Measurements from ENCODE around the gene SOX13.

The SOX13 gene

DNA sequence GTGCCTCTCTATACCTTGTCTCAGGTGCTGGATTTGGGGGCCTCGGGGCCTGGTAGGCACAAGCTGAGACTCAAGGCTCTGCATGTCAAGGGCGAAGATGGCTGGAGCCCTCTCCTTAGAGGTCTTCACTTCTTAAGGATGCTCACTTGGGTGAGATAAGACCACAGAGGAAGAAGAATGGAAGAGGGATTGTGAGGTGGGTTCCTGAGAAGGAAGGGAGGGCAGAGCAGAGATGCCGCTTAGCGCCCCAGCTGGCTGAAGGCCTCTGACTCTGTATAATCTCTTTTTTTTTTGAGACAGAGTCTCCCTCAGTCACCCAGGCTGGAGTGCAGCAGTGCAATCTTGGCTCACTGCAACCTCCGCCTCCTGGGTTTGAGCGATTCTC, 32.2 kb downstream of the SOX13 start:
- in situ Hi-C loops (cut with HindIII; ENCODE audit: low pct_unique_long_range_greater_than_20kb, low sequenced_read_pairs) = no loop called here
- TF ChIP-seq JUND (IDR thresholded peaks at IDR 0.05; ENCODE audit: low read depth) = no peak
- no peak for DNase-seq (ENCODE audit: low read depth in 1 of 2, low spot score in 1 of 2)

DNA sequence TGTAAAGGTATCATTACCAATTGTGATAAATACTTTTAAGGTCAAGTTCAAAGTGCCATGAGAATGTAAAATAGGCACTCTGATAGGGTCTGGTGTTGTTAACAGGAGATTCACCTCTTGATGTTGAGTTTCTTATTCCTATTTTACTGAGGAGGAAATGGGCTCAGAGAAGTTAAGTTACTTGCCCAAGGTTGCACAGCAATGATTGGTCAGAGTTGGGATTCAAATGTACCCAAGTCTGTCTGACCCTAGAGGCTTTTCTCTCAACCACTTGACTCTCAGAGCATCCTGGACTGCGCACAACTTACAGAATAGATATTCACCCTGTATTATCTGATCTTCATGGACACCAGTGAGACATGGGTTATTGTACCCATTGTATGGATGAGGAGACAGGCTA, 33.9 kb downstream of the SOX13 start:
- in situ Hi-C loops (cut with HindIII; ENCODE audit: low pct_unique_long_range_greater_than_20kb, low sequenced_read_pairs) = no loop called here
- TF ChIP-seq JUND (IDR thresholded peaks at IDR 0.05; ENCODE audit: low read depth) = no peak
- DNase-seq (ENCODE audit: low read depth in 1 of 2, low spot score in 1 of 2) = no peak

DNA sequence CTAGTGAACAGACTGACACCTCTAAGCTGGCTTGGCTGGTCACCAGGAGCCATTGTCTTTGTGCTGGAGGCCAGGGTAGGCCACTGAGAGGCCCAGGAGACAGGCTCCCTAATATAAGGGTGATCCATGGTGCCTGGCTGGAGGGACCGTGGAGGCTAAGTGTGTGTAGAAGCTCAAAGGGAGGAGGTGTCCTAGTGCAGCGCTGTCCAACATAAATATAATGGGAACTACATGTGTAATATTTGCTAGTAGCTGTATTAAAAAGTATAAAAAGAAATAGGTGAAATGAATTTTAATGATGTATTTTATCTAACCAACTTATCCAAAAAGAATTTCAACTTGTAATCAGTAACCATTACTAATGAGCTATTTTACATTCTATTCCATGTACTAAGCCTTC, 35.0 kb downstream of the SOX13 start:
- in situ Hi-C loops (cut with HindIII; ENCODE audit: low pct_unique_long_range_greater_than_20kb, low sequenced_read_pairs) = no loop called here
- no peak for TF ChIP-seq JUND (IDR thresholded peaks at IDR 0.05; ENCODE audit: low read depth)
- no peak for DNase-seq (ENCODE audit: low read depth in 1 of 2, low spot score in 1 of 2)

DNA sequence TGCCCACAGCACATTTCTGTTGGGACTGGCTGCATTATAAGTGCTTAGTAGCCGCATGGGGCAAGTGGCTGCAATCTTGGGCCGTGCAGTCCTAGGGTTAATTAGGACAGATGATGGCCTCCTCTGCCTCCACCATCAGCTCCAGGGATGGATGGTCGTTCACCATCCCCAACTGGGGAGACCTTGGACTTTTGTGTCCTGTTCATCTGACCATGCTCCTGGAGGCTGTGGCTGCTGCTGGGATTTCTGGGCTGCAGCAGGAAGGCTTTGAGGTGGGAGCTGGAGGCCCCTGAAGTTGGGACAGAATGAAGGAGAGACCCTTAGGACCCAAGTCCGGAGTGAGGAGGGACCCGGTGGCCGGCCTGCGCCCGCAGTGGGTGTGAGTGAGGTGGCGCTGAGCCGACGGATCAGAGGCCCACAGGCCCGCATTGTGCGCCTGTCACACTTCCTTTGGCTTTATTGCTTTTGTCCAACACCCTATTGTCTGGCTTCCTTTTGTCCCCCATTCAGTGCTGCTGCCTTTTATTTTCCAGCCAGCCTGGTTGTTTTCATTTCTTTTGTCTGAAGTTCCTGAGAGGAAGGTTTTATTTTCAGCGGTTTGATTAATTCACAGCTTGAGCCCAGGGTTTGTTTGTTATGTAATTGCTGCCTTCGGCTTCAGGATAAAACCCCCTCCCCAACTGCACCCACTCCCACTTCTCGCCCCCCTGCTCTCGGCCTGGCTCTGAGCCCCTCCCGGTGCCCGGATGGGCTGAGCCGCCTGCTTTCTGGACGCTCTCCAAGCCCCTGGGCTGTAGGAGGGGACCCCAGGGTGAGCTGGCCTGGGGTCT, 35.6 kb downstream of the SOX13 start:
- in situ Hi-C loops (cut with HindIII; ENCODE audit: low pct_unique_long_range_greater_than_20kb, low sequenced_read_pairs) = no loop called here
- no peak for DNase-seq (ENCODE audit: low read depth in 1 of 2, low spot score in 1 of 2)
- TF ChIP-seq JUND (IDR thresholded peaks at IDR 0.05; ENCODE audit: low read depth) = no peak

DNA sequence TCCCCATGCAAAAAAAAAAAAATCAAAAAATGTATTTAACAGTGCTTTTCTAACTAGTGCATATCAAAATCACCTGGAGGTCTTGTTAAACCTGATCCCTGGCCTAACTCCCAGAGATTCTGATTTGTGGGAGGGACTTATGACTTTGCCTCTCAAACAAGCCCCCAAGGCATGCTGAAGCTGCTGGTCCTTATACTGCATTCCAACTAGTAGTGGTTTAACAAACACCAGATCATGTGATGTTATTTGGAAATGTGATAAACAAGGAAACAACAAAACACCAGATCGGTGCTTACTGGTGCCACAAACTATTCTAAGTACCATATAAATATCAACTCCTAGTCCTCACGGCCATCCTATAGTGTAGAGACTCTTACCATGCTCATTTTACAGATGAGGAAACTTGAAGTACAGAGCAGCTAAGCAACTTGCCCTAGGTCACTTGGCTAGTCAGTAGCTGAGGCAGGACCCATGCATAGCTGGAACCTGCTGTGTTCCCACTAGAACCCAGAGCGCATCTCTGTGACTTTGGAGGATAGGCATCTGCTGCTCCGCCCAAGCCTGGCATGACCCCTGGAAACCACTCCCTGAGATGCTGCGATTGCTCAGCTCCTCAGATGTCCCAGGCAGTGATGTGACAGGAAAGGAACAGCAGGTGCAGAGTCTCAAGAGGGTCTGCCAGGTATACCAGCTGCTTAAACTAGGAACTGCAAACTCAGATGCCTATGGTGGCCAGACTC, 38.1 kb downstream of the SOX13 start:
- in situ Hi-C loops (cut with HindIII; ENCODE audit: low pct_unique_long_range_greater_than_20kb, low sequenced_read_pairs) = no loop called here
- DNase-seq (ENCODE audit: low read depth in 1 of 2, low spot score in 1 of 2) = no peak
- TF ChIP-seq JUND (IDR thresholded peaks at IDR 0.05; ENCODE audit: low read depth) = no peak

DNA sequence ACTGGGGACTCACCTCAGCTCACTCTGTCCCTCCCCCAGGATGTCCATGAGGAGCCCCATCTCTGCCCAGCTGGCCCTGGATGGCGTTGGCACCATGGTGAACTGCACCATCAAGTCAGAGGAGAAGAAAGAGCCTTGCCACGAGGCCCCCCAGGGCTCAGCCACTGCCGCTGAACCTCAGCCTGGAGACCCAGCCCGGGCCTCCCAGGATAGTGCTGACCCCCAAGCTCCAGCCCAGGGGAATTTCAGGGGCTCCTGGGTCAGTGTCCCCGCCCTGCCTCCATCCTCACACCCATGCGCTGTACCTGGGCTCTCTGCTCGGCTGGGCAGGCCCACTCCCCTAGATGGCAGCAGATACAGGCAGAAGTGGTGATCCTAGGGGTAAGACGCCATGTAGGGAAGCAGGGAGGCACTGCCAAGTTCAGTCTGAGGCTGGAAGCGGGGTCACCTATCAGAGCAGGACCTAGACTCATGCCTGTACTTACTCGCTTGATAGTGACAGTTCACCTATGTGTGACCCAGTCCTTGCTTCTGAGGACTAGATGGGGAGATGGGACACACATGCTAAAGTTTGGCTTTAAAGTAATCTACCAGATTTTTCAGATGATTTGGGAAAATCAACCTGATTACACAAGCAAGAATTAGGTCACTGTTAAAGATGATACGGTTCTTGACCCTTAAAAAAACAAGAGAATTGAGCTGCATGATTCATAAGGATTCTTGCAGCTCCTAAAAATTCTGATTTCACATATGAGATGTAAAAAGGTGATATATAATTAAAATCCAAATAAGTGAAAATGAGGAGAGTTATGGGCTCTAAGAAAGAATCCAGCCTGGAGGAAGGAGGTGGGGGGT, 40.2 kb downstream of the SOX13 start:
- in situ Hi-C loops (cut with HindIII; ENCODE audit: low pct_unique_long_range_greater_than_20kb, low sequenced_read_pairs) = no loop called here
- TF ChIP-seq JUND (IDR thresholded peaks at IDR 0.05; ENCODE audit: low read depth) = no peak
- DNase-seq (ENCODE audit: low read depth in 1 of 2, low spot score in 1 of 2) = no peak

DNA sequence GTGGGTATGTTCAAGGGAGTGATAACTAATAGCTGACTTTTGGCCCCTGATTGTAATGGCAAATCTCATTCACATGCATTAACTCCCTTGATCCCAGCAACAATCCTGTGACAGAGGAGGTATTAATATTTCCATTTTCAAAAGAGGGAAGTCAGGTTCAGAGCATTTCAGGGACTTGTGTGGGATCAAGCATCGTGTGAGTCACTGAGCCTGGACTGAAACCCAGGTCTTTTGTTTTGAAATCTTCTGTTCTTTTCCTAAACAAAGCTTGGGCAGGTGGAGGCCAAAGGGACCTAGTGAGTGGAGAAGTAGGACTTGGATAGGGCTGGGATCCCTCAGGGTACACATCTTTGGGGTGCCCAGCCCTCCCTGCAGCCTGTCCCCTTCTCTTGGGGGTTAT, 41.0 kb downstream of the SOX13 start:
- in situ Hi-C loops (cut with HindIII; ENCODE audit: low pct_unique_long_range_greater_than_20kb, low sequenced_read_pairs) = no loop called here
- no peak for DNase-seq (ENCODE audit: low read depth in 1 of 2, low spot score in 1 of 2)
- no peak for TF ChIP-seq JUND (IDR thresholded peaks at IDR 0.05; ENCODE audit: low read depth)

DNA sequence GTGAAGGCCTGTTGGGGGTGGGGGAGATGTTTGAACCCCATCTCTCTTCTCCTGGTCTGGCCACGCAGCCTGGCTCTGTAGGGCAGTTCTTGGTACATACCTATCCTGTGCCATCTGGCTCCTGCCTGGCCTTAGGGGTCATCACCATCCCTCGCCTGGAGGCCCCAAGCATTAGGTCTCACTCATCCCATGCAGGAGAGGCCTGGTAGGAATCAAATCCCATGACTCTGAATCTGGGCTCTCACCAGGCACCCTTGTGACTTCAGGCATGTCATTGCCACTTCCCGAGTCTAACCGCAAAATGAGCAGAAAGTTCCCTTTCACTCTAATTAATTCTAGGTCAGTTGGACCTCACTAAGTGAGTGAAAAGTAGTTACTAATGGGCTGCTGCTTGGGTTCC, 41.7 kb downstream of the SOX13 start:
- no peak for DNase-seq (ENCODE audit: low read depth in 1 of 2, low spot score in 1 of 2)
- TF ChIP-seq JUND (IDR thresholded peaks at IDR 0.05; ENCODE audit: low read depth) = no peak
- in situ Hi-C loops (cut with HindIII; ENCODE audit: low pct_unique_long_range_greater_than_20kb, low sequenced_read_pairs) = no loop called here

DNA sequence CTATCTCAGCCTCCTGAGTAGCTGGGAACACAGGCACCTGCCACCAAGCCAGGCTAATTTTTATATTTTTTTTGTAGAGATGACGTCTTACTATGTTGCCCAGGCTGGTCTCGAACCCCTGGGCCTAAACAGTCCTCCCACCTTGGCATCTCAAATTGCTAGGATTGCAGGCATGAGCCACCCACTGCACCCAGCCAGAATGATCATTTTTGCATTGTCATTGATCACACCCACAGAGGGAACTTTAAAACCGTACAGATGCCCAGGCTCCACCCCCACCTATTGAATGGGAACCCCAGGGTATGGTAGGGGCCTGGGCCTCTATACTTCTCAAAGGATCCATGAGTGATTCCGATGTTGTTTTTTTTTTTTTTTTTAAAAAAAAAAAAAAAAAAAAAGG, 42.2 kb downstream of the SOX13 start:
- TF ChIP-seq JUND (IDR thresholded peaks at IDR 0.05; ENCODE audit: low read depth) = no peak
- no peak for DNase-seq (ENCODE audit: low read depth in 1 of 2, low spot score in 1 of 2)
- in situ Hi-C loops (cut with HindIII; ENCODE audit: low pct_unique_long_range_greater_than_20kb, low sequenced_read_pairs) = no loop called here

DNA sequence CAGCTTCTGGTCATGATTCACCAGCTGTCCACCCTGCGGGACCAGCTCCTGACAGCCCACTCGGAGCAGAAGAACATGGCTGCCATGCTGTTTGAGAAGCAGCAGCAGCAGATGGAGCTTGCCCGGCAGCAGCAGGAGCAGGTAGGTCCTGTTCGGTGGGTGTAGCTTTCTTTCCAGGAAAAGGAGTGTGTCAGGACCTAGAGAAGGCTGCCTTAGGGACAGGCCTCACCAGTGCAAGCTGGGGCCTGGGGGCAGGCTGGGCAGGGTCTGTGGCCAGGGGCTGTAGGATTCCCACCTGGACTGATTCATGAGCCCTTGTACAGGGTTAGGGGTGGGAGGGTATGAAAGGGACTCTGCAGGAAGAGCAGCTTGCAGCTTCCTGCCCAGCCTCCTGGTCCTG, 43.6 kb downstream of the SOX13 start:
- in situ Hi-C loops (cut with HindIII; ENCODE audit: low pct_unique_long_range_greater_than_20kb, low sequenced_read_pairs) = no loop called here
- peak in 1 of 2 experiments; percentile 45 for DNase-seq (ENCODE audit: low read depth in 1 of 2, low spot score in 1 of 2)

DNA sequence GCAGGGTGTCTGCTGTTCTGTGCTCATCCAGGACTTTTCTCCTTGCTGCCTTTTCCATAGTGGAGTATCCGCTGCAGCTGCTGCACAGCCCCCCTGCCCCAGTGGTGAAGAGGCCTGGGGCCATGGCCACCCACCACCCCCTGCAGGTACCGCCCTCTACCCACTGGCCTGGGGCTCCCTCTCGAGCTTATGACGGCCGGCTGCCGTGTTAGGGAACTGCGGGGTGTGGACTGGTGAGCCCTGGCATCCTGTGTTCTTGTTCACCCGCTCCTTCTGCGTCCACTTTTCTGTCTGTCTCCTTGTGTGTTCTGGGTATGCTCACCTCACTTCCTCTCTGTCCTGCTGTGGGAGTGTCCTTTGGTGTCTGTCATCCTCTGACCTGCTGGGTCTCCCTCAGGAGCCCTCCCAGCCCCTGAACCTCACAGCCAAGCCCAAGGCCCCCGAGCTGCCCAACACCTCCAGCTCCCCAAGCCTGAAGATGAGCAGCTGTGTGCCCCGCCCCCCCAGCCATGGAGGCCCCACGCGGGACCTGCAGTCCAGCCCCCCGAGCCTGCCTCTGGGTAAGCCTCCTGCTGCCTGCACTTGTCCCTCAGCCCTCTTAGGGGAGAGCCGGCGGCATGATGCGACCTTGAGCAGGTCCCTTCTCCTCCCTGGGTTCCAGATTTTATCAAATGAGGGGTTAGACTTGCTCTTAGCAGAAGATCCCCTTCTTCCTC, 49.1 kb downstream of the SOX13 start:
- in situ Hi-C loops (cut with HindIII; ENCODE audit: low pct_unique_long_range_greater_than_20kb, low sequenced_read_pairs) = no loop called here
- no peak for DNase-seq (ENCODE audit: low read depth in 1 of 2, low spot score in 1 of 2)
- TF ChIP-seq JUND (IDR thresholded peaks at IDR 0.05; ENCODE audit: low read depth) = no peak

More for the DNA sequence above, 43.6 kb downstream of the SOX13 start:
- TF ChIP-seq JUND (IDR thresholded peaks at IDR 0.05; ENCODE audit: low read depth) = no peak

DNA sequence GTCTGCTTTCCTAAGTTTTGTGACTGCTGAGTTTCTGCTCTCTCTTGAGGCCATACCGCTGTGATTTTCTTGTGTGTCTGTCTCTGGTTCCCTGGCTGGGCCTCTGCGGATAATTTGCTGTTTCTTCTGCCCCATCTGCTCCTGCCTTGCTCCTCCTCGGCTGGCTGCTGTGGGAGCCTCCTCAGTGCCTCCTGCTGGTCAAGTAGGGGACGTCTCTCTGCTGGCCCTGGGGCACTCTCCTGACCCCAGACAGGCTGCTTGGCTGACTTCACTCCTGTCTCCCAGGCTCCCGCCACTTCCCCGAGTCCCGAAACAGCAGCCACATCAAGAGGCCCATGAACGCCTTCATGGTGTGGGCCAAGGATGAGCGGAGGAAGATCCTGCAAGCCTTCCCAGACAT, 50.5 kb downstream of the SOX13 start:
- no peak for DNase-seq (ENCODE audit: low read depth in 1 of 2, low spot score in 1 of 2)

More for the DNA sequence above, 50.5 kb downstream of the SOX13 start:
- TF ChIP-seq JUND (IDR thresholded peaks at IDR 0.05; ENCODE audit: low read depth) = no peak
- in situ Hi-C loops (cut with HindIII; ENCODE audit: low pct_unique_long_range_greater_than_20kb, low sequenced_read_pairs) = no loop called here
